HG03378 (cell line): Measurements from ENCODE around the gene PM20D2.

ENCODE experiments used
- ATAC-seq: cut with Tn5 transposase; IDR thresholded peaks from one replicate; pipeline ENCODE4 v1.9.1; 2021; ENCODE audit warnings: mild to moderate bottlenecking, moderate library complexity; ENCODE audit not compliant: unreplicated experiment

PM20D2 gene

DNA sequence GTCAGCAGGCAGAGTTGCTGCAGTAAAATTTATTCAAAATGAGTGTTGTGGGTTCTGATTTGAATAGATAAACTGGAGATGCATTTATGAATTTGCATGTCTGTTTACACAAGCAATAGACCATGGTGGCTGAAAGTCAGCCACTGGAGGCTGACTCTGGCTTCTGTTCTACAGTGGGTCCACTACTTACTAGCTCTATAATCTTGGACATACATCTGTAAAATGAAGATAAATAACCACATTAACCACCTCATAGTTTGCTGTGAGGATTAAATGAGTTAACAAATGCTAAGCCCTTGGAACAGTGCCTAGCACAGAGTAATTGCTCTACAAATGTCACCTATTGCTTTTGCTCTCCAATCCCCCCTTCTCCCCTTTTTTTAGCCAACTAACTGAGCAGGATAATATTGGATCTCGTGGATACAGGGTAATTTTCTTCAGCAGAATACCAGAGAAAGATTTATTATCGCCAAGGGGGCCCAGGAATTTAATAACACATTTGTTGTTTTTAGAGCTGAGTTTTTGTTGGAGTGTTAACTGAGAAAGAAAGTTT lies 1.4 kb upstream of the PM20D2 start:
- peak; percentile 42 for ATAC-seq

DNA sequence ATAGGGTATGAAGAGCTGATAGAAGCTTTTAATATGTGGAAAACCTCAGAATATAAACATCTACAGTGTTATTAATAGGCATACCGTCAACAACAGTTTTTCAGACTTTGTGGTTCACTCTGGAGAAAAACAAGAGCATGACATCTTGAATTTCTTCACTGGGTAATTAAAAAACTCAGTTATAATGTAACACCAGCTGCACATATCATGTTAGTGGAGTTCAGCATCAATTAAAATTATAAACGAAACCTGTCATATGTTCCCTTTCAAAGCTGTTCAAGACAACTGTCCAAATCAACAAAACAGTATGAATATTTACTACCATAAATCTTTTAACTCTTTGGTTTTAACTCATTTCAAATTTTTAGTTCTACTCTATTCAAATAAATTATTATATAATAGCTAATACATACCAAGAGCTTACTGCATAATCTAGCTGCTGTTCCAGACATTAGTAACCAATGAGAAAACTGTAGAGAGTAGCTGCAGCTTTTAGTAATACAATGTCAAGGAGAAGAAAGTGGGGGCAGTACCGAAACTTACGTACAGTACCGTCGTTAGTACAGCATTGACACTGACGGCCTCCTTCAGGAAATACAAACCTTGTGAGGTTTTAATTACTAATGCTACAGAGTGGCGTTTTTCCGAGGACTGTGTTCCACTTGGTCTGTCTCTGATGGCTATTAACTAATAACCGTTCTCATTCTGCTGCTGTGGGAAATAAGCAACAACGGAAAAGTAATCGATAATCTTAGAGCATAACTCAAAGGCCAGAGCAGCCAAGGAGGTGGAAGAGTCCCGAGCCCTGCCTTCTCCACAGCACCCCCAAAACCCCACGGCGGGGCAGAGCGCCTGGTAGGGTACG lies 532 bp upstream of the PM20D2 start:
- peak; percentile 71 for ATAC-seq

DNA sequence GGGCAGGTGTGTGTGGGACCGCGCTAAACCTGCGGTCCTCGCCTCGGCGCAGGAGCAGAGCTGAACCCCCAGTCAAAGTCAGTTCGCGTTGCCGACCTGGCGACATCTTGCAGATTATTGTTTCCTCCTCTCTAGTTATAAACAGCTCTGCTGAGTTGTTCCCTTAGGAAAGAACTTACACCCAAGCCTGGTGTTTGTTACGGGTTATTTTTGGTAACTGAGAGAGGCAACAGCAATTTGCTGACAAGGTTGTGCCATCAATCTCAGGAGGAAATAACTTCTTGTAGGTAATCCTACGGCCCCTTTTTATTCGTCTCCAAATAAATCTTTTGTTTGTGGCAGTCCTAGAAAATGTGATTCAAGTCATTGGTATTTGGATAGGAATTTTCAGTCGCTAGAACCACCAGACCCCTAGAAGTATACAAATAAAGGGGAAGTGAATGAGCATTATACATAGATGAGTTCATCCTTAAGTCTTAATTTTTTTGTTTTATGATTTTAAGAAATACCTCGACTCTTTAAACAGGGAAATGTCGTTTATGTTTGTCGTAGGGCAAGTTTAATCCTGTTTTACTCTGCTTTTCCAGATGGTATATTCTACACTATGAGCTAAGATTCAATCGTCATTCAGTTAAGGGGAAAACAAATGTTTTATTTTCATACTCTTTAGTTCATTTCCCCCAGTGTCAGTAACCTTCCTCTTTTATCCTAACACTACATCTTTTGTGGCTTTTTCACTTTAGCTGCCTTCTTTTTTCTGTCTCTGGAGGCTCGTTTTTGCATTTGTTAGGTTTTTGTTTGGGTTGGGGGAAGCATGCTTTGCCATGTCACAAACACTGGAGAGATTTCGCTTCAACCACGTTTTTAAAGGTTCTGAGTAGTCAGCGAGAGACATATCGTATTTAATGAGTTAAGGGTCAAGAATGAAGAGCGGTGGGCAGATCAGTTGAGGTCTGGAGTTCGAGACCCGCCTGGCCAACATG lies 1.2 kb downstream of the PM20D2 start:
- peak; percentile 17 for ATAC-seq

DNA sequence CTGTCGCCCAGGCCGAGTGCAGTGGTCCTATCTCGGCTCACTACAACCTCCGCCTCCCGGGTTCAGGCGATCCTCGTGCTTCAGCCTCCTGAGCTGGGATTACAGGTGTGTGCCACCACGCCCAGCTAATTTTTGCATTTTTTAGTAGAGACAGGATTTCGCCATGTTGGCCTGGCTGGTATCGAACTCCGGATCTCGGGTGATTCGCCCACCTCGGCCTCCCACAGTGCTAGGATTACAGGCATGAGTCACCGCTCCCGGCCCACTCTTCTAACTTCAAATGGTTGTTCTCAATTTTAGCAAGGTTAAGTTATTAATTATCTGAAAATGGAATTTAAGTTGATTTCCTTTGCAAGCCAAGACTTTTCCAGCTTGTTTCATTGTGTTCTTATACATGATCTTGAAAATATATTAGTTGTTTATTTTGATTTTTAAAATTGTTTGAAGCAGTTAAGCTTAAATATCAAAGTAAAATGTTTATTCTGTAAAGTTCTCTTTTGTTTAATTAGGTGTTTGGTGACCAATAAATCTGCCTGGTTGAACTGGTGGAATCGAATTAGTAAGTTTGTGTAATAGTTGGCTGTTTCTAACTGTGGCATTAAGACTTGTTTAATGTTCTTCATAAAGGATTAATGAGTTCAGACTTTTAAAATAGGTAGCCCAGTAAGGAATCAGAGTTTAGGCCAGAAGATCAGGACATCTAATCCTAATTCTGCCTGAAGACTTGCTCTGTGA lies 2.3 kb downstream of the PM20D2 start:
- no peak for ATAC-seq

DNA sequence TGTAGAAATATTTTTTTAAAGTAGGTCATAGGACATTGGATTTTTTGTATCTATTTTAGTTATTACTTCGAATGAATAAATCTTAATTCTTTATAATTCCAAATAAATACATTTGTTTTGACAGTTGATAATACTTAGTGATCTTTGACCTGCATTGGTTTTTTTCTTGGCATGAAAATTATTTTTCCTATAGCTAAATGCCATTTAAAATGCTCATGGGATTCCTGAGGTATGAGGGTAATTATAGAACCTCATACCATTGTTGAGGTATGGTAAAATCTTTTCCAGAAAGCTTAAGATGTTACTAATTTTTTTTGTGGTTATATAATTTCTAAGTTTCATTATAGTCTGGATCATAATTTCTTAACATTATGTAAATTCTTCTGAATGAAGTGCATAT lies 8.3 kb downstream of the PM20D2 start:
- no peak for ATAC-seq

DNA sequence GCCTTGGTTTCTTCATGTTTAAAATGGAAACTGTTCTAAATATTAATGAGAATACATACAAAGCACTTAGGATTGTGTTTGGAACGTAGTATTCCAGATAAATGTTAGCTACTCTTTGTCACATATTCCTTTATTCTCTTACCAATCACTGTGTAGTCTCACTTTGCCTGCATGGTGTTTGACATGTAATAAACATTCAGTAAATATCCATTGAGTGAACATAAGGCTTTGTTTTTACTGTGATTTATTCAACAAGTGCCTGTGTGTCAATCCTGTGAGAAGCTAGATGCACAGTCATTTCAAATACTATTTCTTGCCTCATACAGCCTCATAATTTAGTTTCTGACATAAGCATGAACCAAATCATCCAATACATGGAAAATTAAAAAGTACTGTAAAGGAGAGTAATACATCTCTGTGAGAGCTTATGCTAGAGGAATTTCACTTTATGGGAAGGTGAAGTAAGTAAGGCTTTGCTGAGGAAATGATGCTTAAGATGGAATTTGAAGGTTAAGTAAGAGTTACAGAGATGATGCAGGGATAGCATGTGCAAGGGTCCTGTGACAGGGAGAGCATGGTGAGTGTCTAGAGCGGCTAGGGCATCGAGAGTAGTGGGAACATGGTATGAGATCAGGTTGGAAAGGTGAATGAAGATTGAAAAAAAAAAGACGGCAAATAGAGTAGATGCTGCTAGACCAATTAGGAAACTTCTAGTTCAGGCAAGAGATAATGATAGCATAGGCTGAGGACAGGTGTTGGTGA lies 14.7 kb downstream of the PM20D2 start:
- ATAC-seq = no peak

DNA sequence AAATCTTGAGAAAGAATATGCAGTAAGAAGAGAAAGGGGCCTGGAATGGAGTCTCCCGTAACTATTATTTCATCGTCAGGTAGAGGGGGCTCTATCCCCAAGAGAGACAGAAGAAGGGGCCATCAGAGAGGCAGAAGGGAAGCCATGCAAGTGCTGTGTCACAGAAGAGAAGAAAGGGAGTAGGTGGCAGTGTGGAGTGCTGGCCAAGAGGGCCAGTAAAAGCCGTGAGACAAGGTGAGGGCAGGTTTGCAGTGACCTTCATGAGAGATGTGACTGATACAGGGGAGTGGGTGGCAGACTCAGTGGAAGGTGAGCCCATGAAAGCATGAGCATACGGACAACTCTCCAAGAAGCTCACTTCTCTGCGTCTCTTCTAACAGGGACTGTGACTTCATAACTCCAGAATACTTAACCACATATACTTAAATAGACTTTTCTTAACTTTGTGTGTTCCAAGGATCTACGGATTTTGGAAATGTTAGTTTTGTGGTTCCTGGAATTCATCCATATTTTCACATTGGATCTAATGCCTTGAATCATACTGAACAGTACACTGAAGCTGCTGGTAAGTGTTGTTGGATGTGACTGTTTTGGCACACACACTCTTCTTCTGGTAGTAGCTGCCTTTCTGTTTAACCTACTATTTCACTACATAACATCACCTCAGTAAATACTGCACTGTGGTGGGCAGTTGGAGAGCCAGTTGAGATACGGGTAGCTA lies 15.6 kb downstream of the PM20D2 start:
- no peak for ATAC-seq

DNA sequence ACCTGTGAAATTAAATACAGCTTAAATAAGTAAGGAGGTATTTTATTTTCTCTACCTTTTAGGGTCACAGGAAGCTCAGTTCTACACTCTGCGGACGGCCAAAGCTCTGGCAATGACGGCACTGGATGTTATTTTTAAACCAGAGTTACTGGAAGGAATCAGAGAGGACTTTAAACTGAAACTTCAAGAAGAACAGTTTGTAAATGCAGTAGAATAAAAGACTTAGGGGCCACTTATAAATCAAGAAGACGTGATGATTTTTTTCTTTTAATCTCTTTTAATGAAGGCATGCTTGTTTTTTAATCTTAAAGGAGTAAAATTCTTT lies 16.2 kb downstream of the PM20D2 start:
- no peak for ATAC-seq

DNA sequence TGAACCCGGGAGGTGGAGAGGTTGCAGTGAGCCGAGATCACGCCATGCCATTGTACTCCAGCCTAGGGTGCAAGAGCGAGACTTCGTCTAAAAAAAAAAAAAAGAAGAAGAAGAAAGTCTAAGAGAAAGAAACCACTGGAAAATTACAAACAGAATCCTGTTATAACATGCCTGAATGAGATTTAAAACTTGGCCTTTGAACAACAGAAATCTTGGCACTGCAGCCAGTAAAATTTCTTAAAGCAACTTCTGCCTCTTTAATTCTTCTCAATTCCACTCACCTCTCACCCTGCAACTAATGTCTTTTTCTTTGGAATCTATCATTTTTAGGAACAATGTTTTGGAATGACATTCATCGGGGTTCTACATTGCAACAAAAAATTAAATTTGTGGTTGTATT lies 26.3 kb downstream of the PM20D2 start:
- no peak for ATAC-seq

DNA sequence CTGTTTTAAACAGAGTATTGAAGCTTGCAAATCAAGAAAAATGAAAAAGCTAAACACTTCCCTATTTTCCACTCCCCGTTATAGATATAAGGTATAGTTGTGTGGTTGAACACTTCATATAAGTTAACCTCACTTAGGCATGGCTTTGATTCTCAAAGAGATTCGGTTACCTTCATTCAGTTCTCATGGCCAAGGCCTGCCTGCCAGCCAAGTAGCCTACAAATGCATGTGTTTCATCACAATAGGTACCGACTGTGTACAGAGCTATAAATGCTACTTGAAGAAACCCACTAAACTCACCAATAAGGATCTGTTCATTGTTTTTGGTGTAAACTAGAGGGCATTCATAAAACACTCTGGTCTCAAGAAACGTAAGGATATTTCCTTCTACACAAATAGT lies 27.8 kb downstream of the PM20D2 start:
- ATAC-seq = no peak

DNA sequence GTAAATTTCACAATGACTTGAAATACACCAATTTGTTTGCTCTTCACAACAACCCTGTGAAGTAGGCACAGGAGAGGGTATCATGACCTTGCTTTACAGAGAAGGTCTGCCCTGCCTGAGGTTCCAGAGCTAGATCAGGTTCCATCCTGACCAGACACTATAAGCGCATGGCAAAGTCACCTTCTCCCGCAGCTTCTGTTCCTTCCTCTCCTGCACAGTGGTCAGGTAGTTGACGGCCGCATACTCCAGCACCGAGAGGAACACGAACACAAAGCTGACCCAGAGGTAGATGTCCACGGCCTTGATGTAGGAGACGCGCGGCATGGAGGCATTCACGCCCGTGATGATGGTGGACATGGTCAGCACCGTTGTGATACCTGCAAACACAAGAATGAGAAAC lies 34.3 kb downstream of the PM20D2 start:
- no peak for ATAC-seq

DNA sequence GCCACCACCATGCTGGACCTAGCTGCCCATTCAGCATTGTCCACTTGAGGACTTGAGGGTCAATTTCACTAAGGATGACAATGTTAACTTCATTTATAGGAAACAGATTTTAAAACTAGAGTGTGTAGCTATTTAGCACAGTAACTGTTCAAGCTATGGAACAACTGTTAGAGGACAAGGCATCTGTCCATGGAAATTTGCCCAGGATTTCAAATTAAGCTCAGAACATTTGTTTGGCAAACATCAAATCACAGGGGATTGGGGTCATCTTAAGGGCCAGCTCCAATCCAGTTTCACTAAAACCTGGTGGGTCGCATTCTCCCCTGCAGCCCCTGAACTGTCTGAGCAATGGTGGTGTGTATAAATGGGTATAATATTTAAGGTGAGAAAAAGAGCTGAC lies 35.1 kb downstream of the PM20D2 start:
- no peak for ATAC-seq

DNA sequence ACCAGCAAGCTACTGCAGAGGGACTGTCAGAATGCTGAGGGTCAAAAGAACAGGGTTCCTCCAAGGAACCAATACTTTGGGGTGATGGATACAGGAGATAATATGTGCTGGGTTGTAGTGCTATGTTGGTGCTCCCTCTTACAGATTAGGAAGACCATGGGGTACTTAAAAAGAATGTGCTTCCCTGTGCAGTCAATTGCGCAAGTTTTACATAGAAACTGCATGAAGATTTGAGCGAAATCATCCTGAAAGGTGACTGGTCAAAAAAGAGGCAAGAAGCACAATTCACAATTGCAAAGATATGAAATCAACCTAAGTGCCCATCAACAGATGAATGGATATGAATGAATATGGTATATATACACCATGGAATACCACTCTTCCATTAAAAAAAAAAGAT lies 37.4 kb downstream of the PM20D2 start:
- ATAC-seq = no peak

DNA sequence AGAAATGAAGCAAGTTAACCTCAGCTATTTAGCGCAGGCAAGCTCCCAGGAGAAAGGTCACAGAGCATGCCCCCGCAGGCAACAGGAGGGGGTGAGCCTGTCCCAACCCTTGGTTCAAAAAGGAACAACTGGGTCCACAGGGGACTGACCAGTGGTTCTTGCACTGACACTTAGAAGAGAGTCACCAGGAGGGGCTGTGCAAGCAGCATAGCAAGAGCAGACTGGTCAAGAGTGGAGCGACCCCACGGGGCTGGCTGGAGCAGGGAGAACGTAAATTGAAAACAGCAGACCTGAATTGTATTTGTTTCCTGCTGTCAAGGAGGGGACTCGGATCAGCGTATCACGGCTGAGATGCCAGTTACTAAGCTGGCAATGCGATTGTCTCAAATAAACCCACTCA lies 38.5 kb downstream of the PM20D2 start:
- no peak for ATAC-seq

DNA sequence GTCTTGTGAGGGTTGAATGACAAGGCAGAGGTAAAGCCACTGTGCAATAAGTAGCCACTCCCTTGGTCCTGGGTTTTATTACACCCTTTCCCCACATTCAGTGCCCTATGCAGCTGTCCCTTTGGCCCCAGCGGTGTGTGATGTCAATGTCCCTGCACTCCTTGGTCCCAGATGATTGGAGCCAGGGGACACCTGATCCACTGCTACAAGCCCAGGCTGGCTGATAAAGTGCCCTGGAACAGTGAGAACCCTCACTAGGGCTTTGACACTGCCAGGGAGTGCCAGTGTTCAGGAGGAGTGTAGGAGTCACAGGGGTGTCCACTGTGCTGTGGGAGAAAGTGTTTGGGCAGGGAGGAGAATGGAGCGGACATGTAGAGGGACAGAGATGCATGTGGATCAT lies 40.9 kb downstream of the PM20D2 start:
- ATAC-seq = no peak

DNA sequence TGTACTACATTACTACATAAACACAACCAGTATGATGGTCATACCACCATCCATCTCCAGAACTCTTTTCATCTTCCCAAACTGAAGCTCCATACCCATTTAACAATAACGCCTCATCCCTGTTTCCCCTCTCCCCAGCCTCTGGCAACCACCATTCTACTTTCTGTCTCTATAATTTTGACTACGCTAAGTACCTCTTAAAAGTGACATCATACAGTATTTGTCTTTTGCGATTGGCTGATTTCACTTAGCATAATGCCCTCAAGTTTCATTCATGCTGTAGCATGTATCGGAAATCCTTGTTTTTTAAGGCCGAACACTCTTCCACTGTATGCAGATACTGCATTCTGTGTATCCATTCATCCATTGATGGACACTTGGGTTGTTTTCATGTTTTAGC lies 41.6 kb downstream of the PM20D2 start:
- ATAC-seq = no peak

DNA sequence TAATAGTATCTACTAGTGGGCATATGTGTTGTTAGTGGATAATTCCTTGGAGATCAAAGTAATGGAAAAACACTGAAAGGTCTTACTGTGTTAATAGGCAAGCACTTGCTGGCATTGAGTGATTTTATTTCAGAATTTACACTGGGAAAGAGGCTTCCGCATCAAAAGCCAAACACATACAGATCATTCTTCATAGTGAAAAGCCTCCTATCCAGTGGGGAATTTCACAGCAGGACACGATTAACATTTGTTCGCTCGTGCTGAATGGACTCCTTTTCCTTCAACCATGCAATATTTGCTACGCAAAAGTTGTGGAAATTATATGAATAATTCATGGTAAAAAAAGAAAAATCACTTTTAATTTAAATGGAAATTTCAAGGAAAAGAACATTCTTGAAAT lies 44.9 kb downstream of the PM20D2 start:
- no peak for ATAC-seq

DNA sequence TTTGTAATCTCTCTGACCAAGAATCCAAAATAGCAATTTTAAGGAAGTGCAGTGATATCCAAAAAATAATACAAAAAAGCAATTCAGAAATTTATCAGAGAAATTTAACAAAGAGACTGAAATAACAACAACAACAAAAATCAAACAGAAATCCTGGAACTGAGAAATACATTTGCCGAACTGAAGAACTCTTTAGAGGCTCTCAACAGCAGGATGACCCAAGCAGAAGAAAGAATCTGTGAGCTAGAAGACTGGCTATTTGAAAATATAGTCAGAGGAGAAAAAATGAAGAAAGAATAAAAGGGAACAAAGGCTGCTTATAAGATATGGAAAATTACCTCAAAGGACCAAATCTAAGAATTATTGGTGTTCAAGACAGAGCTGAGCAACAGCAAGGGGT lies 48.7 kb downstream of the PM20D2 start:
- ATAC-seq = no peak

DNA sequence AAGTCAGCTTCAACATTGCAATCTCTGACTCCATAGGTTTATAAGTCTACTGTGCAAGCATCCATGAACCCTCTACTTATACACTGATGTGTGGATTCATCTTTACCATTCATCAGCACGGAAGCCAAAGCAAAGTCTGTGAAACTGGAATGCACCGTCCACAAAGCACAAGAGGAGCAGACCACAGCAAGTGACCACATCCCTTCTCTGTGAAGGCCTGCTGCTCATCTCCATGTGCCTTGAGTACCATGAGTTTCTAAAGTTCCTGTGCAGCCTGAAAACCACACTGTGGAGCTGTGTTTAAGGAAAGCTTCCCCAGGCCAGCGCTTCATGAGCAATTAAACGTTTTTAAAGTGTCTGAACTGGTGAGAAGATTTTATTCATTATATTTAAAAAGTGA lies 51.3 kb downstream of the PM20D2 start:
- no peak for ATAC-seq

DNA sequence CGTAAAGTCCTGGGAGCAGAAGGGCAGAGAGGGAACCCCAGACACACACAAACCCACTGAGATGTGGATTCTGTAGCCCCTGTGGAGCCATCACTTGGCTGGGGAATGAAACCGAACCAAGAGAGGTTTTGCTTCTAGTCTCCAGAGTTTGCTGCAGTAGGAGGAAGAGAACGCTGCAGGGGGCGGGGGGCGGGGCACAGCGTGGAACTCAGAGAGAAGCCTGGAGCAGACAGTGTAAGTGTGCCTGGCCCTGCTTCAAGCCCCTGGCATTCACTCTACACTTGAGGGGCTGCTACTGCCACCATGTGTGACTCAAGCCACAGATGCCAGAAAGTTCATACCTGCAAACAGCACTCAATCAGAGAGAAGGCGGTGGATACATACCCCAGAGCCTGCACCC lies 52.4 kb downstream of the PM20D2 start:
- no peak for ATAC-seq
